ENCODE measurements around the gene JMJD8.

DNA sequence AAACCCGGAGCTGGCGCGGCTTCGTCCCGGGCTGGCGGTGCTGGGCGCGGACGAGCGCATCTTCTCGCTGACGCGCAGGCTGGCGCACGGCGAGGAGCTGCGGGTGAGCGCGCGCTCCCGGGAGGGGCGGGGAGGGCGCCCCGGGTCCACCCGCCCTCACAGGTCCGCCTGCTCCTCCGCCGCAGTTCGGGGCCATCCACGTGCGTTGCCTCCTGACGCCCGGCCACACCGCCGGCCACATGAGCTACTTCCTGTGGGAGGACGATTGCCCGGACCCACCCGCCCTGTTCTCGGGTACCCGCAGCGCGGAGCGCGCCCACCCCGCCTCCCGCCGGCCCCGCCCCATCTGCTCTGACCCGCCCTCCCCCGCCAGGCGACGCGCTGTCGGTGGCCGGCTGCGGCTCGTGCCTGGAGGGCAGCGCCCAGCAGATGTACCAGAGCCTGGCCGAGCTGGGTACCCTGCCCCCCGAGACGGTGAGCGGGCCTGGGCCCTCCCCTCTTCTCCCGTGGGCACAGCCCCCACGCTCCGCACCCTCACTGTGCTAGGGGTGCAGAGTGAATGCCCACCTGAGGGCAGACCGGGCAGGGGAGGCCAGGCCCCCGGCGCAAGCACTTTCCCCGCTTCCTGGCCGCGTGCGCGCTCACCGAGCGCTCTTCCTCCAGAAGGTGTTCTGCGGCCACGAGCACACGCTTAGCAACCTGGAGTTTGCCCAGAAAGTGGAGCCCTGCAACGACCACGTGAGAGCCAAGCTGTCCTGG lies 44.2 kb upstream of the JMJD8 start:
- no peak for TF ChIP-seq GATA3 (IDR thresholded peaks at IDR 0.05; ENCODE audit: low read depth, low read length)
- TF ChIP-seq GATA2 (IDR thresholded peaks at IDR 0.05; ENCODE audit: low read depth, low read length) = no peak

All from SH-SY5Y (cell line).